ENCODE data around the gene NUDT7.

Gene NUDT7

DNA sequence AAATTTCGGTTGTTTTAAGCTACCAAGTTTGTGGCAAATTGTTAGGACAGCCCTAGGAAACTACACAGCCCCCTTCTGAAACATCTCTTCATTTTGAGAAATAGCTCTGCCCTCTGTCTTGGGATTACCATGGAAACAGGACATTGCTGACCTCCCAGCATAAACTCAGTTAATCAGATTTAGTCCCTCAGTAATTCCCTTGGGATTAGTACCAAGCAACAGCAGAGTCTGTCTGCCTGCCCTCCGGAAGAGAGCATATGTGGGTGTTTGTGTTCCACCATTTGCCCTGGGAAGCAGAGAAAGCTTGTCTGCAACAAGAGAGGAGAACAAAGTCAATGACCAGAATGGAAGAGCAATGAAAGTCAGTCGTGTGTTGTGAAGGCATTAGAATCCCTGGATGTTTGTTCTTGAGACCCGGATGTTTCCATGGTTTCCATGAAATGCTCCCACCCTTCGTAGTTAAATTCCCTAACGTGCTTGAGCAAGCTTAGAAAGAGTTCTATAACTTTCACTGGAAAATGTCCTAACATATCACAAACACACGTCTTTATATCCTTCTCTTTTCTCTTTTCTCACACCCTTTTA, 26.2 kb downstream of the NUDT7 start:
- H3K27me3 ChIP-seq (ENCODE audit: insufficient read depth, poor library complexity, severe bottlenecking), result no peaks in the 10 kb centered on the region
- TF ChIP-seq, protein P1, sequence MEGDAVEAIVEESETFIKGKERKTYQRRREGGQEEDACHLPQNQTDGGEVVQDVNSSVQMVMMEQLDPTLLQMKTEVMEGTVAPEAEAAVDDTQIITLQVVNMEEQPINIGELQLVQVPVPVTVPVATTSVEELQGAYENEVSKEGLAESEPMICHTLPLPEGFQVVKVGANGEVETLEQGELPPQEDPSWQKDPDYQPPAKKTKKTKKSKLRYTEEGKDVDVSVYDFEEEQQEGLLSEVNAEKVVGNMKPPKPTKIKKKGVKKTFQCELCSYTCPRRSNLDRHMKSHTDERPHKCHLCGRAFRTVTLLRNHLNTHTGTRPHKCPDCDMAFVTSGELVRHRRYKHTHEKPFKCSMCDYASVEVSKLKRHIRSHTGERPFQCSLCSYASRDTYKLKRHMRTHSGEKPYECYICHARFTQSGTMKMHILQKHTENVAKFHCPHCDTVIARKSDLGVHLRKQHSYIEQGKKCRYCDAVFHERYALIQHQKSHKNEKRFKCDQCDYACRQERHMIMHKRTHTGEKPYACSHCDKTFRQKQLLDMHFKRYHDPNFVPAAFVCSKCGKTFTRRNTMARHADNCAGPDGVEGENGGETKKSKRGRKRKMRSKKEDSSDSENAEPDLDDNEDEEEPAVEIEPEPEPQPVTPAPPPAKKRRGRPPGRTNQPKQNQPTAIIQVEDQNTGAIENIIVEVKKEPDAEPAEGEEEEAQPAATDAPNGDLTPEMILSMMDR (IDR thresholded peaks at IDR 0.05; ENCODE audit: insufficient read depth, low read length), result no peak
- TF ChIP-seq SPI1 (IDR thresholded peaks at IDR 0.05; ENCODE audit: borderline replicate concordance, low read depth), result no peak
- TF ChIP-seq GABPA (IDR thresholded peaks at IDR 0.05; ENCODE audit: low read depth), result no peak
- no peak for TF ChIP-seq REST (IDR thresholded peaks at IDR 0.05; ENCODE audit: insufficient replicate concordance, low read depth)
- no peak for TF ChIP-seq POLR2AphosphoS5 (IDR thresholded peaks at IDR 0.05; ENCODE audit: low read depth)
- DNase-seq (ENCODE audit: low read depth in 1 of 2, low spot score in 1 of 2), result no peak

GRCh38 chr16:77749415-77749814, 27.1 kb downstream of the NUDT7 start:
- TF ChIP-seq POLR2AphosphoS5 (IDR thresholded peaks at IDR 0.05; ENCODE audit: low read depth) (no peak), REST (IDR thresholded peaks at IDR 0.05; ENCODE audit: insufficient replicate concordance, low read depth) (no peak), GABPA (IDR thresholded peaks at IDR 0.05; ENCODE audit: low read depth) (no peak), SPI1 (IDR thresholded peaks at IDR 0.05; ENCODE audit: borderline replicate concordance, low read depth) (no peak)
- TF ChIP-seq, protein P1 (IDR thresholded peaks at IDR 0.05; ENCODE audit: insufficient read depth, low read length), result no peak
- H3K27me3 ChIP-seq (ENCODE audit: insufficient read depth, poor library complexity, severe bottlenecking), result no peaks in the 10 kb centered on the region
- no peak for DNase-seq (ENCODE audit: low read depth in 1 of 2, low spot score in 1 of 2)
- no peak overlapping the region for H3K27ac ChIP-seq (replicated peaks)
- no peak overlapping the region for H3K4me3 ChIP-seq (replicated peaks; ENCODE audit: insufficient read depth, low read length)

More for the DNA sequence above, 26.2 kb downstream of the NUDT7 start:
- no peak overlapping the region for H3K4me3 ChIP-seq (replicated peaks; ENCODE audit: insufficient read depth, low read length)
- no peak overlapping the region for H3K27ac ChIP-seq (replicated peaks)

DNA sequence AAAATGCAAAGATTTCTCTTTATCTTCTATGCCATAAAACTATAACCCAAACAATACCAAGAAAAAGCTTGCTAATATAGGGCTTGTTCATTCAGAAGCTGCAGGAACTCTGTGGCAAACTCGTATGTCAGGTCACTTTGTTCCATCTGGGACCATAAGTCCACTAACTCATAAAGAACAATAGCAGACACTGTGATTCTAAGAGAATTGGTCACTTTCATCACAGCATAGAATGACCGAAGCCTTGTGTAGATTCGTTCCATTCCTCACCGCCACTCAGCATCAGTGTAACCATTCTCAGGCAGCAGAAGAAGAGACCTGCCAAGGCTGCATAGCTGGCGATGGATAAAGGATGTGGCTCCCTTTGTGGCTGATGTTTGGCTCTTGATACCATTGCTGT, 35.7 kb downstream of the NUDT7 start:
- no peak for DNase-seq (ENCODE audit: low read depth in 1 of 2, low spot score in 1 of 2)
- no peak overlapping the region for H3K27ac ChIP-seq (replicated peaks)
- H3K27me3 ChIP-seq (ENCODE audit: insufficient read depth, poor library complexity, severe bottlenecking), result no peaks in the 10 kb centered on the region
- no peak overlapping the region for H3K4me3 ChIP-seq (replicated peaks; ENCODE audit: insufficient read depth, low read length)
- TF ChIP-seq REST (IDR thresholded peaks at IDR 0.05; ENCODE audit: insufficient replicate concordance, low read depth) (no peak), POLR2AphosphoS5 (IDR thresholded peaks at IDR 0.05; ENCODE audit: low read depth) (no peak), GABPA (IDR thresholded peaks at IDR 0.05; ENCODE audit: low read depth) (no peak), SPI1 (IDR thresholded peaks at IDR 0.05; ENCODE audit: borderline replicate concordance, low read depth) (no peak)
- TF ChIP-seq, protein P1 (IDR thresholded peaks at IDR 0.05; ENCODE audit: insufficient read depth, low read length), result no peak
